Osteoblast (primary cell): Measurements from ENCODE around the gene NPTN. TPM values are rescaled to one million over a fixed set of nuclear protein-coding genes. Genes with fewer than 3 reads are reported as not detected.

ENCODE experiments used
- DNase-seq: peaks from one replicate; pipeline ENCODE4 v3.0.0; 2011; ENCODE audit warnings: low spot score, mixed read lengths; ENCODE audit not compliant: insufficient read length; ENCODE audit errors: missing footprints
- H2AFZ ChIP-seq: 2 replicates; pipeline ENCODE4 v1.6.0; 2011; ENCODE audit warnings: mild to moderate bottlenecking, low read length
- H3K27ac ChIP-seq: 2 replicates; pipeline ENCODE4 v1.5.1; 2011; ENCODE audit warnings: mild to moderate bottlenecking, low read depth, low read length, moderate library complexity
- H3K27me3 ChIP-seq: 2 replicates; pipeline ENCODE4 v1.6.0; 2012; ENCODE audit warnings: mild to moderate bottlenecking, control low read depth, inconsistent platforms, low read length, moderate library complexity; ENCODE audit not compliant: insufficient read depth
- H3K36me3 ChIP-seq: 2 replicates; pipeline ENCODE4 v1.5.1; 2011; ENCODE audit warnings: mild to moderate bottlenecking, low read length, control low read depth, moderate library complexity; ENCODE audit not compliant: insufficient read depth
- H3K4me1 ChIP-seq: 2 replicates; pipeline ENCODE4 v1.5.1; 2011; ENCODE audit warnings: mild to moderate bottlenecking, low read length, control low read depth, moderate library complexity; ENCODE audit not compliant: insufficient read depth
- H3K4me2 ChIP-seq: 2 replicates; pipeline ENCODE4 v1.6.0; 2011; ENCODE audit warnings: mild to moderate bottlenecking, low read length; ENCODE audit not compliant: insufficient read depth
- H3K4me3 ChIP-seq: fragments of 200-600 bp; sonication (generic); 3 replicates; pipeline ENCODE4 v1.5.1; 2012; ENCODE audit warnings: mild to moderate bottlenecking, low read length, inconsistent platforms; ENCODE audit not compliant: insufficient read depth
- H3K79me2 ChIP-seq: 2 replicates; pipeline ENCODE4 v1.6.0; 2012; ENCODE audit warnings: mild to moderate bottlenecking, low read length, control low read depth, inconsistent platforms; ENCODE audit not compliant: insufficient read depth
- H3K9me3 ChIP-seq: 2 replicates; pipeline ENCODE4 v1.5.1; 2011; ENCODE audit warnings: low read depth, low read length, control low read depth
- H4K20me1 ChIP-seq: 2 replicates; pipeline ENCODE4 v1.6.0; 2012; ENCODE audit warnings: mild to moderate bottlenecking, low read length, control low read depth; ENCODE audit not compliant: insufficient read depth
- CTCF ChIP-seq: IDR thresholded peaks from 2 replicates; pipeline ENCODE4 v1.5.1; 2011; ENCODE audit warnings: mild to moderate bottlenecking, low read depth, low read length, moderate library complexity; ENCODE audit errors: extremely low read depth
- total RNA-seq: library from RNA; depleted of rRNA; stranded (reverse); fragments of >200 nt; gene quantifications from 2 replicates; pipeline ENCODE4 v1.2.3, GENCODE V29; 2012

NPTN gene
- total RNA-seq, 1 donor = 130 TPM

DNA sequence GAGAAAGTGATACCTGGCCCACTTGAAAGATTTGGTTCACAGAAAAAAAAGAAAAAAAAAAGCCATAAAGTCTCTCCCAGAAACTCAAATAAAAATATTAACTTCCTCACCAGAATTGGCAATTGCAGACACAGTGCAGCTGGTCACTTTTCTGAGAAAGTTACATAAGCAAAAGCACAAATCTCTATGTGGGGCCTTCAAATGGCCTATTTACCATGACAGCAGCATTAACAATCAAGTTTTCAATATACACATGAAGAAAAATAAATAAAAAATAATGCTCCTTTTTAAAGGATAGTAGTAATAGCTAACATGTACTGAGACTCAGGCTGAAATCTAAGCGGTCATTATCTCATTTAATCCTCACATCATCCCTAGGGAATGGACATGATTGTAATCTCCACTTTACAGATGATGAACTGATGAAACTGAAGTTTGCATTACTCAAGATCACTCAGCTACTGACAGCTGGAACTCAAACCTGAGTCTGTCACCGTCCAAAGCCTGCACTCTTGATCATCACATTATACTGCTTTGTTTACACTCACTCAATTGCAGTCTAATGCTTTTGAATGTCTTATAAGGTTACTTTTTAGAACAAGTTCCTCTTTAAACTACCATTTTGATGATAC is 3.3 kb downstream of the NPTN start:
- H3K9me3 ChIP-seq = no peaks in the 10 kb centered on the region
- peaks cover 46% of the 10 kb centered on the region for H4K20me1 ChIP-seq
- H2AFZ ChIP-seq = no peak overlapping the region
- H3K4me1 ChIP-seq = peaks cover 45% of the 10 kb centered on the region
- peak; percentile 62 for DNase-seq
- no peaks in the 10 kb centered on the region for H3K27me3 ChIP-seq
- H3K79me2 ChIP-seq = peaks cover 79% of the 10 kb centered on the region
- H3K36me3 ChIP-seq = no peaks in the 10 kb centered on the region
- peak overlapping the region; percentile 85 for H3K4me2 ChIP-seq
- no peak overlapping the region for H3K4me3 ChIP-seq
- no peak for TF ChIP-seq CTCF
- H3K27ac ChIP-seq = peak overlapping the region; percentile 44

- H3K4me2 ChIP-seq = peak overlapping the region; percentile 85
- peaks cover 50% of the 10 kb centered on the region for H4K20me1 ChIP-seq
- H3K27ac ChIP-seq = peak overlapping the region; percentile 17
Observed at GRCh38 chr15:73628976-73629797, 4.0 kb downstream of the NPTN start.

GRCh38 chr15:73628102-73628501 is 5.1 kb downstream of the NPTN start:
- H3K4me1 ChIP-seq = peaks cover 31% of the 10 kb centered on the region

More at GRCh38 chr15:73628976-73629797, 4.0 kb downstream of the NPTN start:
- DNase-seq = no peak
- H3K36me3 ChIP-seq = no peaks in the 10 kb centered on the region
- peaks cover 38% of the 10 kb centered on the region for H3K4me1 ChIP-seq
- no peak overlapping the region for H2AFZ ChIP-seq
- no peaks in the 10 kb centered on the region for H3K27me3 ChIP-seq
- H3K4me3 ChIP-seq = no peak overlapping the region
- TF ChIP-seq CTCF = no peak
- no peaks in the 10 kb centered on the region for H3K9me3 ChIP-seq
- peaks cover 86% of the 10 kb centered on the region for H3K79me2 ChIP-seq

More at GRCh38 chr15:73628102-73628501, 5.1 kb downstream of the NPTN start:
- H4K20me1 ChIP-seq = peaks cover 58% of the 10 kb centered on the region
- no peak overlapping the region for H3K27ac ChIP-seq
- H3K27me3 ChIP-seq = no peaks in the 10 kb centered on the region
- no peak overlapping the region for H3K4me3 ChIP-seq
- H3K36me3 ChIP-seq = no peaks in the 10 kb centered on the region
- H3K79me2 ChIP-seq = peaks cover 97% of the 10 kb centered on the region
- no peak for TF ChIP-seq CTCF
- H2AFZ ChIP-seq = no peak overlapping the region
- no peak for DNase-seq
- H3K4me2 ChIP-seq = no peak overlapping the region
- no peaks in the 10 kb centered on the region for H3K9me3 ChIP-seq
